ENCODE measurements around the gene ZFYVE9. TPM values are rescaled to one million over a fixed set of nuclear protein-coding genes. Genes with fewer than 3 reads are reported as not detected.

ZFYVE9 gene
- total RNA-seq, 1 experiment from 2014 or later = 14.2 TPM

- Histone ChIP-seq H3K4me1 (ENCODE audit: control insufficient read depth in 1 of 2, insufficient read depth in 2 of 2, low read length in 2 of 2) (peaks cover 0 to 15% of the 10 kb centered on the region in 2 experiments; a peak in 2 of 4 replicates), H3K9me2 (ENCODE audit: insufficient read depth) (no peaks in the 10 kb centered on the region), H2AFZ (ENCODE audit: low read depth, low read length, poor library complexity, severe bottlenecking) (no peak overlapping the region), H4K20me1 (ENCODE audit: insufficient read depth) (no peaks in the 10 kb centered on the region), H3K9me3 (ENCODE audit: control insufficient read depth in 1 of 2, insufficient read depth in 1 of 2, low read depth in 1 of 2, low read length in 2 of 2) (no peaks in the 10 kb centered on the region), H3K4me3 (replicated peaks in 1 of 2; ENCODE audit: low read depth in 1 of 2, low read length in 2 of 2) (no peak overlapping the region), H3K4me2 (ENCODE audit: low read length) (no peak overlapping the region), H3K79me2 (ENCODE audit: insufficient read depth, low read length) (no peaks in the 10 kb centered on the region), H3K36me3 (ENCODE audit: control insufficient read depth in 1 of 2, insufficient read depth in 2 of 2, low read length in 2 of 2) (no peaks in the 10 kb centered on the region), H3K9ac (ENCODE audit: low read length) (no peak overlapping the region), H3K27me3 (ENCODE audit: insufficient read depth, low read length) (no peaks in the 10 kb centered on the region), H3K27ac (ENCODE audit: low read depth, low read length) (no peak overlapping the region)
- DNase-seq (ENCODE audit: low read depth, low spot score) = no peak
- ChIA-PET CTCF (no interaction called here), RAD21 (ENCODE audit: low non-redundant PET in 1 of 2, low total read pairs in 2 of 2, uncharacterized antibody in 2 of 2, unreplicated experiment in 2 of 2) (no interaction called here), POLR2A (interaction anchor here (0.7 kb wide), 1 partner anchor 8 kb away, joined by 3 read pairs; no protein-coding TSS in a partner anchor)
- no TSS peak for BruUV-seq (replicated peaks)
- intact Hi-C loops (cut with micrococcal nuclease) = no loop called here
- TF ChIP-seq MAX (IDR thresholded peaks at IDR 0.05) (no peak), REST (IDR thresholded peaks at IDR 0.05; ENCODE audit: low read depth) (no peak), EZH2 (IDR thresholded peaks at IDR 0.05) (no peak), ZBTB33 (IDR thresholded peaks at IDR 0.05; ENCODE audit: extremely low read depth, insufficient replicate concordance, low read length) (no peak), FOSL1 (IDR thresholded peaks at IDR 0.05; ENCODE audit: low read depth) (no peak), SP1 (IDR thresholded peaks at IDR 0.05; ENCODE audit: low read depth) (no peak), CBX3 (IDR thresholded peaks at IDR 0.05; ENCODE audit: low read depth) (no peak), CEBPB (IDR thresholded peaks at IDR 0.05; ENCODE audit: low read depth) (no peak), SIN3A (IDR thresholded peaks at IDR 0.05; ENCODE audit: low read depth) (no peak), EZH2phosphoT487 (IDR thresholded peaks at IDR 0.05; ENCODE audit: borderline replicate concordance) (no peak), SRF (IDR thresholded peaks at IDR 0.05; ENCODE audit: low read depth) (no peak), ZFX (IDR thresholded peaks at IDR 0.05) (no peak), RAD21 (IDR thresholded peaks at IDR 0.05; ENCODE audit: low read depth) (no peak), CTCF (IDR thresholded peaks at IDR 0.05 in 2 of 3, conservative IDR thresholded peaks at IDR 0.05 in 1 of 3; ENCODE audit: borderline replicate concordance in 1 of 3, insufficient read depth in 1 of 3, low read depth in 2 of 3, low read length in 2 of 3) (no peak), ELF1 (IDR thresholded peaks at IDR 0.05; ENCODE audit: borderline replicate concordance, low read depth) (no peak), ATF3 (IDR thresholded peaks at IDR 0.05) (no peak), POLR2A (IDR thresholded peaks at IDR 0.05; ENCODE audit: borderline replicate concordance, extremely low read depth, insufficient read depth, insufficient read length) (no peak)
- ATAC-seq = no peak
Observed at GRCh38 chr1:52233463-52233862, 91.6 kb downstream of the ZFYVE9 start.

All from HCT116 (cell line).